Panc1 (cell line): ENCODE data around the gene MINDY4B. TPM values are rescaled to one million over a fixed set of nuclear protein-coding genes. Genes with fewer than 3 reads are reported as not detected.

Source experiments
- ATAC-seq: fragments of 200-7000 bp; cut with Tn5 transposase; 2 replicates; pipeline ENCODE4 v1.9.1; 2020; ENCODE audit warnings: mild to moderate bottlenecking, moderate library complexity
- BruUV-seq: library from RNA; stranded (reverse); fragments of 400-500 nt; replicated peaks from 2 replicates; lab custom pipeline; 2021; lab: Mats Ljungman, UMichigan
- CTCF ChIA-PET: fragments of 300-600 bp; sonication (Branson Sonifier 250); formaldehyde crosslinking; loops from one replicate; lab custom pipeline; 2022; ENCODE audit warnings: antibody characterized with exemption; lab: Charles Lee
- POLR2A ChIA-PET: fragments of 300-600 bp; sonication (Branson Sonifier 250); formaldehyde crosslinking; loops from one replicate; lab custom pipeline; 2022; ENCODE audit warnings: antibody characterized with exemption; lab: Charles Lee
- DNase-seq: peaks from one replicate; pipeline ENCODE4 v3.0.0-alpha.2; 2010; ENCODE audit warnings: low read depth, low spot score
- H3K27ac ChIP-seq: 2 replicates; pipeline ENCODE4 v1.5.1; 2011; ENCODE audit warnings: mild to moderate bottlenecking, low read length, inconsistent platforms
- H3K27me3 ChIP-seq: fragments of 200-500 bp; sonication (Bioruptor generic); 2 replicates; pipeline ENCODE4 v1.6.0; 2014; ENCODE audit warnings: low read length, inconsistent platforms; ENCODE audit not compliant: control insufficient read depth, insufficient read depth
- H3K36me3 ChIP-seq: fragments of 200-500 bp; sonication (Bioruptor generic); 2 replicates; pipeline ENCODE4 v1.5.1; 2014; ENCODE audit warnings: inconsistent platforms, mild to moderate bottlenecking, low read length, moderate library complexity; ENCODE audit not compliant: control insufficient read depth, insufficient read depth
- H3K4me1 ChIP-seq: 2 replicates; pipeline ENCODE4 v1.5.1; 2011; ENCODE audit warnings: inconsistent platforms, mild to moderate bottlenecking, low read length, moderate library complexity; ENCODE audit not compliant: control insufficient read depth, insufficient read depth
- H3K4me3 ChIP-seq, 2 experiments: 2 replicates each; pipeline ENCODE4 v1.5.1; 2011 to 2012; ENCODE audit warnings: low read depth in 2 of 2, low read length in 2 of 2, mild to moderate bottlenecking in 2 of 2, inconsistent platforms in 1 of 2, moderate library complexity in 1 of 2
- H3K9me3 ChIP-seq: fragments of 200-500 bp; sonication (Bioruptor generic); 2 replicates; pipeline ENCODE4 v1.5.1; 2014; ENCODE audit warnings: low read depth, mild to moderate bottlenecking, inconsistent platforms, low read length, moderate library complexity; ENCODE audit not compliant: control insufficient read depth, insufficient read depth
- CTCF ChIP-seq: fragments of 450-650 bp; IDR thresholded peaks from 2 replicates; pipeline ENCODE4 v1.5.1; 2017; ENCODE audit warnings: mild to moderate bottlenecking
- POLR2AphosphoS5 ChIP-seq: IDR thresholded peaks from 2 replicates; pipeline ENCODE4 v1.6.1; 2012; ENCODE audit warnings: mild to moderate bottlenecking, low read depth, low read length, moderate library complexity
- REST ChIP-seq, 2 experiments: IDR thresholded peaks; 2 replicates each; pipeline ENCODE4 v1.6.1; 2011 to 2012; ENCODE audit warnings: low read depth in 2 of 2, control low read depth in 1 of 2, low read length in 1 of 2, mild to moderate bottlenecking in 1 of 2, moderate library complexity in 1 of 2; ENCODE audit not compliant: insufficient read depth in 1 of 2
- SIN3A ChIP-seq: IDR thresholded peaks from 2 replicates; pipeline ENCODE4 v1.6.1; 2012; ENCODE audit warnings: low read depth, mild to moderate bottlenecking, low read length, moderate library complexity, borderline replicate concordance; ENCODE audit not compliant: insufficient read depth
- TCF7L2 ChIP-seq: IDR thresholded peaks from 2 replicates; pipeline ENCODE4 v1.6.1; 2011; ENCODE audit warnings: mild to moderate bottlenecking, low read depth, low read length, inconsistent platforms
- in situ Hi-C: cut with HindIII; loops from 2 replicates; pipeline ENCODE4 v1.10.0; 2016; ENCODE audit warnings: low sequenced_read_pairs, low pct_unique_long_range_greater_than_20kb
- intact Hi-C: fragments of 100-400 bp; cut with micrococcal nuclease; formaldehyde crosslinking; loops from one replicate; pipeline ENCODE4 v1.10.0; 2022; ENCODE audit not compliant: unreplicated experiment
- total RNA-seq: library from RNA; stranded (reverse); gene quantifications from one replicate; pipeline ENCODE4 v1.2.1, GENCODE V29; 2021; ENCODE audit not compliant: unreplicated experiment

Gene MINDY4B
- total RNA-seq, 1 experiment from 2014 or later = not detected

GRCh38 chr3:150925751-150926201 is 20.5 kb upstream of the MINDY4B start:
- Histone ChIP-seq H3K36me3 (no peaks in the 10 kb centered on the region), H3K9me3 (no peaks in the 10 kb centered on the region), H3K4me3 (no peak overlapping the region), H3K27me3 (peaks cover 31% of the 10 kb centered on the region), H3K27ac (no peak overlapping the region), H3K4me1 (0 out of 2 replicates have a peak, but pooled peaks cover 3% of the 10 kb centered on the region)
- TF ChIP-seq CTCF (peak; percentile 90), REST (IDR thresholded peaks at IDR 0.05; ENCODE audit: insufficient read depth in 1 of 2, low read depth in 2 of 2, low read length in 1 of 2) (no peak)
- in situ Hi-C loops (no loop called here), intact Hi-C loops (loop anchor here (5.0 kb wide), 1 partner anchor 222 kb away; no protein-coding TSS in a partner anchor)
- ATAC-seq (peak; percentile 91), DNase-seq (peak; percentile 8)
- POLR2A ChIA-PET = no interaction called here
- BruUV-seq = no TSS peak
- CTCF ChIA-PET = interaction anchor here (0.6 kb wide), 1 partner anchor 52 kb away, joined by 3 read pairs; no protein-coding TSS in a partner anchor

- intact Hi-C loops (no loop called here), in situ Hi-C loops (no loop called here)
- ChIA-PET POLR2A (interaction anchor here (0.6 kb wide), 1 partner anchor 1276 kb away, joined by 3 read pairs; no protein-coding TSS in a partner anchor), CTCF (no interaction called here)
- no peak for ATAC-seq
- Histone ChIP-seq H3K9me3 (no peaks in the 10 kb centered on the region), H3K36me3 (no peaks in the 10 kb centered on the region), H3K4me1 (0 out of 2 replicates have a peak, but pooled peaks cover 3% of the 10 kb centered on the region), H3K27ac (no peak overlapping the region), H3K27me3 (peaks cover 42% of the 10 kb centered on the region), H3K4me3 (no peak overlapping the region)
- TF ChIP-seq SIN3A (no peak), TCF7L2 (no peak), POLR2AphosphoS5 (no peak)
- BruUV-seq = no TSS peak
- DNase-seq = no peak
Measured at GRCh38 chr3:150922611-150923010, 17.4 kb upstream of the MINDY4B start.

- no peaks in the 10 kb centered on the region for H3K9me3 ChIP-seq
- TF ChIP-seq SIN3A = no peak
- no peak for TF ChIP-seq CTCF
- TF ChIP-seq REST (IDR thresholded peaks at IDR 0.05; ENCODE audit: insufficient read depth in 1 of 2, low read depth in 2 of 2, low read length in 1 of 2) = no peak
- no peak overlapping the region for H3K27ac ChIP-seq
- H3K27me3 ChIP-seq = peaks cover 45% of the 10 kb centered on the region
- in situ Hi-C loops (no loop called here), intact Hi-C loops (no loop called here)
- ATAC-seq (no peak), DNase-seq (no peak)
- no peaks in the 10 kb centered on the region for H3K36me3 ChIP-seq
- 0 out of 2 replicates have a peak, but pooled peaks cover 3% of the 10 kb centered on the region for H3K4me1 ChIP-seq
- H3K4me3 ChIP-seq = no peak overlapping the region
- POLR2A ChIA-PET = no interaction called here
- no TSS peak for BruUV-seq
- CTCF ChIA-PET = no interaction called here
Measured at GRCh38 chr3:150921209-150921608, 16.0 kb upstream of the MINDY4B start.
